ENCODE measurements around the gene KRT28.

KRT28 gene

GRCh38 chr17:40801157-40801556 lies 1.4 kb upstream of the KRT28 start:
- Histone ChIP-seq H3K9me3 (ENCODE audit: low read depth, low read length) (peaks cover 5% of the 10 kb centered on the region; the same call in 1 of the 2 replicates), H3K27ac (no peak overlapping the region), H3K36me3 (ENCODE audit: insufficient read depth, low read length) (peaks cover 3% of the 10 kb centered on the region; the same call in 1 of the 2 replicates), H3K4me3 (no peak overlapping the region), H3K9ac (ENCODE audit: insufficient read length) (no peak overlapping the region)
- TF ChIP-seq POLR2AphosphoS5 (IDR thresholded peaks at IDR 0.05; ENCODE audit: borderline replicate concordance, low read depth, low read length), result no peak
- TF ChIP-seq FOXP2 (optimal IDR thresholded peaks at IDR 0.05; ENCODE audit: control extremely low read depth, extremely low read length, insufficient read depth), result no peak
- no peak for TF ChIP-seq EZH2 (IDR thresholded peaks at IDR 0.05)
- DNase-seq (ENCODE audit: low read depth, low spot score), result no peak

- no peak for DNase-seq (ENCODE audit: low read depth, low spot score)
- Histone ChIP-seq H3K27ac (no peak overlapping the region), H3K36me3 (ENCODE audit: insufficient read depth, low read length) (peaks cover 3% of the 10 kb centered on the region; the same call in 1 of the 2 replicates), H3K4me3 (no peak overlapping the region), H3K9me3 (ENCODE audit: low read depth, low read length) (peaks cover 5% of the 10 kb centered on the region; the same call in 1 of the 2 replicates), H3K9ac (ENCODE audit: insufficient read length) (no peak overlapping the region)
- no peak for TF ChIP-seq EZH2 (IDR thresholded peaks at IDR 0.05)
- TF ChIP-seq FOXP2 (optimal IDR thresholded peaks at IDR 0.05; ENCODE audit: control extremely low read depth, extremely low read length, insufficient read depth), result no peak
- TF ChIP-seq POLR2AphosphoS5 (IDR thresholded peaks at IDR 0.05; ENCODE audit: borderline replicate concordance, low read depth, low read length), result no peak
Measured at GRCh38 chr17:40800381-40800780, 622 bp upstream of the KRT28 start.

GRCh38 chr17:40796846-40797245 lies 2.9 kb downstream of the KRT28 start:
- Histone ChIP-seq H3K9me3 (ENCODE audit: low read depth, low read length) (no peaks in the 10 kb centered on the region), H3K4me3 (no peak overlapping the region), H3K9ac (ENCODE audit: insufficient read length) (no peak overlapping the region), H3K36me3 (ENCODE audit: insufficient read depth, low read length) (no peaks in the 10 kb centered on the region), H3K27ac (no peak overlapping the region)
- no peak for TF ChIP-seq POLR2AphosphoS5 (IDR thresholded peaks at IDR 0.05; ENCODE audit: borderline replicate concordance, low read depth, low read length)
- TF ChIP-seq FOXP2 (optimal IDR thresholded peaks at IDR 0.05; ENCODE audit: control extremely low read depth, extremely low read length, insufficient read depth), result no peak
- TF ChIP-seq EZH2 (IDR thresholded peaks at IDR 0.05), result no peak
- DNase-seq (ENCODE audit: low read depth, low spot score), result no peak

- H3K9ac ChIP-seq (ENCODE audit: insufficient read length), result no peak overlapping the region
- H3K9me3 ChIP-seq (ENCODE audit: low read depth, low read length), result no peaks in the 10 kb centered on the region
- H3K4me3 ChIP-seq, result no peak overlapping the region
- TF ChIP-seq EZH2 (IDR thresholded peaks at IDR 0.05), result no peak
- TF ChIP-seq POLR2AphosphoS5 (IDR thresholded peaks at IDR 0.05; ENCODE audit: borderline replicate concordance, low read depth, low read length), result no peak
- TF ChIP-seq FOXP2 (optimal IDR thresholded peaks at IDR 0.05; ENCODE audit: control extremely low read depth, extremely low read length, insufficient read depth), result no peak
- H3K27ac ChIP-seq, result no peak overlapping the region
- no peaks in the 10 kb centered on the region for H3K36me3 ChIP-seq (ENCODE audit: insufficient read depth, low read length)
- no peak for DNase-seq (ENCODE audit: low read depth, low spot score)
Measured at GRCh38 chr17:40795019-40795667, 4.6 kb downstream of the KRT28 start.

GRCh38 chr17:40794466-40794865 lies 5.3 kb downstream of the KRT28 start:
- Histone ChIP-seq H3K36me3 (ENCODE audit: insufficient read depth, low read length) (no peaks in the 10 kb centered on the region), H3K4me3 (no peak overlapping the region), H3K9ac (ENCODE audit: insufficient read length) (no peak overlapping the region), H3K27ac (no peak overlapping the region), H3K9me3 (ENCODE audit: low read depth, low read length) (no peaks in the 10 kb centered on the region)
- TF ChIP-seq POLR2AphosphoS5 (IDR thresholded peaks at IDR 0.05; ENCODE audit: borderline replicate concordance, low read depth, low read length), result no peak
- TF ChIP-seq FOXP2 (optimal IDR thresholded peaks at IDR 0.05; ENCODE audit: control extremely low read depth, extremely low read length, insufficient read depth), result no peak
- DNase-seq (ENCODE audit: low read depth, low spot score), result no peak

GRCh38 chr17:40793832-40794231 lies 5.9 kb downstream of the KRT28 start:
- Histone ChIP-seq H3K36me3 (ENCODE audit: insufficient read depth, low read length) (no peaks in the 10 kb centered on the region), H3K9ac (ENCODE audit: insufficient read length) (no peak overlapping the region), H3K9me3 (ENCODE audit: low read depth, low read length) (no peaks in the 10 kb centered on the region), H3K27ac (no peak overlapping the region), H3K4me3 (no peak overlapping the region)
- no peak for DNase-seq (ENCODE audit: low read depth, low spot score)
- no peak for TF ChIP-seq EZH2 (IDR thresholded peaks at IDR 0.05)
- TF ChIP-seq FOXP2 (optimal IDR thresholded peaks at IDR 0.05; ENCODE audit: control extremely low read depth, extremely low read length, insufficient read depth), result no peak
- TF ChIP-seq POLR2AphosphoS5 (IDR thresholded peaks at IDR 0.05; ENCODE audit: borderline replicate concordance, low read depth, low read length), result no peak

GRCh38 chr17:40791787-40792436 lies 7.8 kb downstream of the KRT28 start:
- H3K9ac ChIP-seq (ENCODE audit: insufficient read length), result no peak overlapping the region
- no peak overlapping the region for H3K4me3 ChIP-seq
- no peak for DNase-seq (ENCODE audit: low read depth, low spot score)
- no peak overlapping the region for H3K27ac ChIP-seq
- TF ChIP-seq EZH2 (IDR thresholded peaks at IDR 0.05), result no peak
- no peak for TF ChIP-seq POLR2AphosphoS5 (IDR thresholded peaks at IDR 0.05; ENCODE audit: borderline replicate concordance, low read depth, low read length)
- no peak for TF ChIP-seq FOXP2 (optimal IDR thresholded peaks at IDR 0.05; ENCODE audit: control extremely low read depth, extremely low read length, insufficient read depth)
- H3K36me3 ChIP-seq (ENCODE audit: insufficient read depth, low read length), result no peaks in the 10 kb centered on the region
- H3K9me3 ChIP-seq (ENCODE audit: low read depth, low read length), result no peaks in the 10 kb centered on the region

- Histone ChIP-seq H3K36me3 (ENCODE audit: insufficient read depth, low read length) (no peaks in the 10 kb centered on the region), H3K4me3 (no peak overlapping the region), H3K9me3 (ENCODE audit: low read depth, low read length) (no peaks in the 10 kb centered on the region), H3K27ac (peak overlapping the region; percentile 51; the same call in 1 of the 2 replicates), H3K9ac (ENCODE audit: insufficient read length) (peak overlapping the region; percentile 3)
- DNase-seq (ENCODE audit: low read depth, low spot score), result no peak
- TF ChIP-seq EZH2 (IDR thresholded peaks at IDR 0.05) (no peak), FOXP2 (optimal IDR thresholded peaks at IDR 0.05; ENCODE audit: control extremely low read depth, extremely low read length, insufficient read depth) (no peak), POLR2AphosphoS5 (IDR thresholded peaks at IDR 0.05; ENCODE audit: borderline replicate concordance, low read depth, low read length) (no peak)
Measured at GRCh38 chr17:40791111-40791510, 8.6 kb downstream of the KRT28 start.

All from SK-N-MC (cell line).